Neural progenitor cell (in vitro differentiated cells): ENCODE results near the gene PPIE.

Experiments used
- CTCF ChIP-seq: fragments of 200-600 bp; sonication (generic); IDR thresholded peaks from 2 replicates; pipeline ENCODE4 v1.5.1; 2017; ENCODE audit warnings: antibody characterized with exemption, mild to moderate bottlenecking
- EZH2 ChIP-seq: fragments of 200-600 bp; sonication (generic); IDR thresholded peaks from 2 replicates; pipeline ENCODE4 v1.6.1; 2017; ENCODE audit warnings: antibody characterized with exemption, mild to moderate bottlenecking, moderate library complexity
- EZH2phosphoT487 ChIP-seq: fragments of 200-600 bp; sonication (generic); IDR thresholded peaks from 2 replicates; pipeline ENCODE4 v1.6.1; 2017; ENCODE audit warnings: antibody characterized with exemption

DNA sequence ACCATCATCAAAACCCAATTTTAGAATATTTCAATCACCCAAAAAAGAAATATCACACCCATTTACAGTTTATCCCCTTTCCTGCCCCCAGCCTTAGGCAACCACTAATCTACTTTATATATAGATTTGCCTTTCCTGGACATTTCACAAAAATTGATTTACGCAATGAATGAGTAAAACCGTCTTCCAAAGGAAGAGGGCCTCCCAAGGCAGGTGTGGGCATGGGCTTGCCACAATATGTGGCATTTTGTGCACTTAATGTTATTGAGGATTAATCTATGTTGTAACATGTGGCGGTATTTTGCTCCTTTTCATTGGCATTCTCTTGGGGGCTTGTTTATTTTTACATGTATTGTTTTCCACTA lies 61.8 kb downstream of the PPIE start:
- TF ChIP-seq CTCF (no peak), EZH2 (no peak), EZH2phosphoT487 (no peak)
